BLaER1 (cell line): Measurements from ENCODE around the gene ELAVL3.

ENCODE experiments used
- H3K27ac ChIP-seq: shearing (Covaris generic); formaldehyde crosslinking; 2 replicates; pipeline ENCODE4 v1.8.1; 2022
- H3K27me3 ChIP-seq: shearing (Covaris generic); formaldehyde crosslinking; 2 replicates; pipeline ENCODE4 v1.8.1; 2022
- H3K36me3 ChIP-seq: shearing (Covaris generic); formaldehyde crosslinking; 2 replicates; pipeline ENCODE4 v1.8.1; 2022
- H3K4me1 ChIP-seq: shearing (Covaris generic); formaldehyde crosslinking; 2 replicates; pipeline ENCODE4 v1.8.1; 2022
- H3K4me2 ChIP-seq: shearing (Covaris generic); formaldehyde crosslinking; 2 replicates; pipeline ENCODE4 v1.8.1; 2022
- H3K4me3 ChIP-seq: shearing (Covaris generic); formaldehyde crosslinking; 2 replicates; pipeline ENCODE4 v1.8.1; 2022
- H3K9ac ChIP-seq: shearing (Covaris generic); formaldehyde crosslinking; 2 replicates; pipeline ENCODE4 v1.8.1; 2022
- H3K9me3 ChIP-seq: shearing (Covaris generic); formaldehyde crosslinking; 2 replicates; pipeline ENCODE4 v1.8.1; 2022
- H4K20me1 ChIP-seq: shearing (Covaris generic); formaldehyde crosslinking; 2 replicates; pipeline ENCODE4 v1.8.1; 2022
- Cebpa-rat ChIP-seq: shearing (Covaris generic); IDR thresholded peaks from 2 replicates; pipeline ENCODE4 v1.8.1; 2022

Gene ELAVL3

DNA sequence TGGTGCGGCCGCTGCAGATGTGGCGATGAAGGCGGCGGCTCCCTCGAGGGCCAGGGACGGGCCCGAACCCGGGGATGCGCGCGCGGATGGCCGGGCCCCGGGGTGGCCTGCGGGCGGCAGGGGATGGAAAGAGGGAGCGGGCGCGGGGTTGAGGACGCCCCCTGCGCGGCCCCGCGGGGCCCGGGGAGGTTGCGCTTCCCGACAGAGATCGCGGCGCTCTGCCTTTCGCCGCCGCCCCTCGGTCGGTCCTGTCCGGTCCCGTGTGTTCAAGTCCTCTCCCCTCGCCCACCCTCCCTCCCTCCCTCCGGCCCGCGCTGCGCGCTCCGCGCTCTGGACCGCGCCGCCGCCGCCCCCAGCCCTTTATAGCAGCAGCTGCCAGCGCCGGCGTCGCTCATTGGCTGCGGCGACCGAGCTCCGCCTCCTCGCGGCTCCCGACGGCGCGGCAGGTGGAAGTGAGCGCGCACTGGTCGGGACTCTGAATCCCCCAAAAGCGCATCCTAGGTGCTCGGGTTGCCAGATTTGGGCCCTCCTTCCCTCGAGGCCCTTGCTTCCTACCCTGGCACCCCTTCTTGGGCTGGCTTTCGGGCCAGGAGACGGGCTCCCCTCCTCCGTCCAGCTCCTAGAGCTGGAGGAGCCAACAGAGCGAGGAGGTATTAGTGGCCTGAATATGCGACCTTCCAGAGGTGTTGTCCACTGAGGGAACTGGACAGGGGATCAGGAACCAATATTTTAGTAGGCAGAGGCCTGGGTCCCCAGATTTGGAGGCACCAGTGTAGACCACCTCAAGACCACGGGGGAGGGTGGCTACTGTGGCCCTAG lies at the start of gene ELAVL3:
Gene ELAVL3 (minus strand): TSS at position 332 of the 819 bp plus-strand sequence. CDS start 438 bp downstream, outside the sequence.
- Histone ChIP-seq H3K27ac (no peak within 1 kb of the TSS), H3K36me3 (no peaks in the 10 kb centered on the region), H3K4me3 (peak within 1 kb of the TSS; percentile 67), H3K9me3 (no peaks in the 10 kb centered on the region), H4K20me1 (0 out of 2 replicates have a peak, but pooled peaks cover 12% of the 10 kb centered on the region), H3K27me3 (peaks cover 16% of the 10 kb centered on the region), H3K4me1 (peaks cover 39% of the 10 kb centered on the region), H3K4me2 (peak within 1 kb of the TSS; percentile 92), H3K9ac (no peak within 1 kb of the TSS)
- no peak for TF ChIP-seq Cebpa-rat

DNA sequence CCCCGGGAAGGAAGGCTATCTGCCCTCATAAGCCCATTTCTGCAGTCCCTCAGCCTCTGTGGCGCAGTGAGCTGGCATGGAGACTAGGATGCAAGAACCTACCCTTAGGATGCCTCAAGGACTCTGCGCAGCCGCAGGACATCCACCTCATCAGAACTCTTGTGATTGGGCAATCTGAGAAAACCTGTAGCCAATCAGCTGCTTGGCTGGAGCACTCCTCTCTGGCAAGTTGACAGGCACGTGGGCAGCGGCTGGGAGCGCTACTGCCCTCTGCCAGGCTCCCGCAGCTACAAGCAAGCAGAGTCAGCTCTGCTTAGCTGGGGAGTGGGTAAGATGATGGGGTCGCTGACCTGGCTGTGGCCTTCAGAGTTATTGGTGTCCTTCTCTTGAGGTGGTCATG lies 49.6 kb upstream of the ELAVL3 start:
- H3K4me1 ChIP-seq, result peaks cover 12% of the 10 kb centered on the region
- 0 out of 2 replicates have a peak, but pooled peaks cover 10% of the 10 kb centered on the region for H3K36me3 ChIP-seq
- no peaks in the 10 kb centered on the region for H3K27me3 ChIP-seq
- H3K27ac ChIP-seq, result no peak overlapping the region
- H4K20me1 ChIP-seq, result no peaks in the 10 kb centered on the region; the same call in 1 of the 2 replicates
- H3K4me2 ChIP-seq, result no peak overlapping the region
- TF ChIP-seq Cebpa-rat, result no peak
- no peak overlapping the region for H3K9ac ChIP-seq
- H3K9me3 ChIP-seq, result no peaks in the 10 kb centered on the region
- H3K4me3 ChIP-seq, result no peak overlapping the region

DNA sequence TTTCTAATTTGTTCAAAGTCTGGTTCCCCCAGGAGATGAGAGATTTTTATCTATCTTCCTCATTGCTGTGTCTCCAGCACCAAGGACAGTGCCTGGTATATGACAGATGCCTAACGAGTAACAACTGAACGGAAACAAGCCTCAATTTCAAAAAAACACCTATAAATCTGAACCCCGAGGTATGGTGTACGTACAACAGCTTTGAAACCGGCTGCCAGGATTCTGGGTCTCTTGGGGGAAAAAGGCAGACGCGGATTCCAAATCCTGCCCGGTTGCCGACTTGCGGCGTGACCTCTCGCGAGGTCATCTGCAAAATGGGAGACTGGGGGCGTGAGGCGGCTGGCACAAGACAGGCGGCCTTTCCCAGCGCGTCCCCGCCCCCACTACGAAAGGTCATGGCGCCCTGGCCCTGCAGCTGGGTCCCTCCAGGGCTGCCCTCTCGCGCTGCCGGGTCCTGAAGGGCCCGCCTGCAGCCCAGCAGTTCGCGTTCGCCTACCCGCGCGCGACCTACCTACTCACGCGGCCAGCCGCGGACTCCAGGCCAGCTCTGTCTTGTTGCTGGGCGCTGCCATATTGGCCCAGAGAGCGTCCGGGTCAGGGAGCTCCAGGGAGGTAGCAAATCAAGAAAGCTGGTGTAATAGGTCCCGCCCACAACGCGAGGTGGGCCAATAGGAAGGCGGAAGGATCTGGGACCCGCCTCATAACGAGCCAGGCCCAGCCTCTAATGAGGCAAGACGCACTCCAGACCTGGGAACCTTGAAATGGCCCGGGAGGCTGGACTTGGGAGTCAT lies 47.9 kb upstream of the ELAVL3 start, which contains the start of gene ECSIT:
Gene ECSIT (minus strand): TSS at position 584 of the 791 bp plus-strand sequence. CDS start 9,964 bp downstream, outside the sequence.
- Histone ChIP-seq H3K9me3 (no peaks in the 10 kb centered on the region), H4K20me1 (no peaks in the 10 kb centered on the region; the same call in 1 of the 2 replicates), H3K36me3 (peaks cover 26% of the 10 kb centered on the region), H3K4me3 (peak within 1 kb of the TSS; percentile 81), H3K27ac (peak within 1 kb of the TSS; percentile 90), H3K27me3 (no peaks in the 10 kb centered on the region), H3K9ac (peak within 1 kb of the TSS; percentile 83), H3K4me1 (peaks cover 12% of the 10 kb centered on the region), H3K4me2 (peak within 1 kb of the TSS; percentile 90)
- no peak for TF ChIP-seq Cebpa-rat

DNA sequence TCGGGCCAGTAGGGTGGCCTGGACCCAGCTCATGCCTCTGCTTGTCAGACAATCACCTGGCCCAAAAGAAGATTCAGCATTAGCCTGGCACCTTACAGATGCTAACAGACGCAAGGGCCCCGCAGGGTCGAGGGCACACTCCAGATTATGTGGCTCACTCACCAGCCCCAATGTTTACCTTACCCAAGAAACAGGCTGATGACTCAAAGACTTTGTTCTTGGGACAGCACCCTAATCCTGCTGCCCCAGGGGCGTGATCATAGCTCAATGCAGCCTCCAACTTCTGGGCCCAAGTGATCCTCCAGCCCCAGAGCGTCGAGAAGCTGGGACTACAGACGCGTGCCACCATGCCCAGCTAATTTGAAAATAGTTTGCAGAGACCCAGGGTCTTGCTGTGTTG lies 38.3 kb upstream of the ELAVL3 start:
- Histone ChIP-seq H3K9me3 (no peaks in the 10 kb centered on the region), H3K27ac (no peak overlapping the region), H3K4me2 (no peak overlapping the region), H3K4me1 (no peaks in the 10 kb centered on the region), H3K4me3 (no peak overlapping the region), H3K27me3 (no peaks in the 10 kb centered on the region), H3K9ac (no peak overlapping the region), H3K36me3 (peaks cover 82% of the 10 kb centered on the region), H4K20me1 (peaks cover 34% of the 10 kb centered on the region; the same call in 1 of the 2 replicates)
- no peak for TF ChIP-seq Cebpa-rat

DNA sequence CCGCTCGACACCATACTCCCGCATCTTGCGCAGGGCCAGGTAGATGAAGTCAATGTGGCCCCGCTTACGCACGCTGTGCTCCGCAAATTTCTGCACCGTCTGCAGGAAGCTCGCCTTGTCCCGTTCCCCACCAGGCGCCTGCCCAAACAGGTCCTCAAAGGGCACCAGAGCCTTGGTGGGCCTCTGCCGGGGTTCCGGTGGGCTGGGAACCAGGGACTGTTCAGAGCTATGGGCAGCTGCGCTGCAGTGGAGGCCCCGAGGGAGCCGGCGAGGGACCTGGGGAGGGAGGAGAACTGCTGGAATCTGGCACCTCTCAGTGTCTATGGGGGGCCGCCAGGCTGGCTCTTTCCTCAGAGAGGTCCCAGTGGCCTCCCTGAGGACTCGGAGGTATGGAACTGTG lies 33.1 kb upstream of the ELAVL3 start:
- Histone ChIP-seq H3K9me3 (no peaks in the 10 kb centered on the region), H3K4me1 (no peaks in the 10 kb centered on the region), H3K4me3 (no peak overlapping the region), H3K4me2 (no peak overlapping the region), H3K36me3 (peaks cover 80% of the 10 kb centered on the region), H4K20me1 (peaks cover 11% of the 10 kb centered on the region; the same call in 1 of the 2 replicates), H3K9ac (no peak overlapping the region), H3K27ac (no peak overlapping the region), H3K27me3 (no peaks in the 10 kb centered on the region)
- no peak for TF ChIP-seq Cebpa-rat

DNA sequence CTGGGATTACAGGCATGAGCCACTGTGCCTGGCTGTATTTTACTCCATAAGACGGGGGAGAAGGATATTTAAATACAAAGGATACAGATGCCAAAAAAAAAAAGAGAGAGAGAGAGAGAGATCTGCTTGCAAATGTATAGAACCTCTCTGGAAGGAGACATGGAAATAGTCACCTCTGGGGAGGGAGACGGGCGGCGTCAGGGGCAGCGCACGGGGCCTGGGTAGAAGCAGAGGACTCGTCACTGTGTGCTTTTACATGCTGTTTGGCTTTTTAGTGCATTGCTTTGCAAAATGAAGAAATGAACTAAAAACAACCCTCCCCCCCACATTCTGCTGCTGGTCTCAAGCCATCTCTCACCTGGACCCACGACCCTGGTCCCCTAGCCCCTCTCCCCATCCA lies 29.6 kb upstream of the ELAVL3 start:
- Histone ChIP-seq H4K20me1 (no peaks in the 10 kb centered on the region), H3K27me3 (no peaks in the 10 kb centered on the region), H3K4me1 (peaks cover 15% of the 10 kb centered on the region), H3K4me3 (no peak overlapping the region), H3K4me2 (no peak overlapping the region), H3K27ac (no peak overlapping the region), H3K9ac (no peak overlapping the region), H3K36me3 (peaks cover 61% of the 10 kb centered on the region), H3K9me3 (no peaks in the 10 kb centered on the region)
- no peak for TF ChIP-seq Cebpa-rat

DNA sequence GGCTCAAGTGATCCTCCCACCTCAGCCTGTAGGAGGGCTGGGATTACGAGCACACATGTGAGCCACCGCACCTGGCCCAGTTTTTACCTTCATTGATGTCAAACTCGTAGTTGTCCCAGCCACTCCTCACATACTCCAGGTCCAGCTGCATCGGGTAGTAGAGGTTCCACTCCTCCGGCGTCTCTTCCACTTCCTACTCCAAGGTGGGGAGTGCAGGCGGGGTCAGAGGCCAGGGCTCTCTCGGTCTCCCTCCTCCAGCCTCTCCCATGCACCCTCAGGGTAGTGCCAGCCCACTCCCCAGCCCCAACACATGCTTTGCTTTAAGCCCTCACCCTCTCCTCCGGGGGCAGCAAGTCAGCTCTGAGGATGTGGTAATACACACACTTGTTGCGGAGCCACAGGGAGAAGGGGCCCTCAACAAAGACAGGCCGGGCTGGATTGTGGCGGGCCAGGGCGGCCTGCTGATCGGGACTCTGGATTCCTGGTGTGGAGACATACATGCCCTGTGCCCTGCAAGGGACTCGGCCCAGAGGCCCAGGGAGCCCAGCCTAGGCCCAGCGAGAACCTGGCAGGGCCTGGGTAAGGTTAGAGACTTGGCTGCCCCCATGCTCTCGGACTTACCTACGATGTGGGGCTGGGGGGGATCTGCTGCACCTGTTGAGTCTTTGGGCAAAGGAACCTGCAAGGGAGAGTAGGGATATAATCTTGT lies 26.7 kb upstream of the ELAVL3 start:
- Histone ChIP-seq H3K27me3 (no peaks in the 10 kb centered on the region), H3K36me3 (peaks cover 38% of the 10 kb centered on the region), H3K9ac (no peak overlapping the region), H3K4me2 (no peak overlapping the region), H3K9me3 (no peaks in the 10 kb centered on the region), H3K4me1 (peaks cover 24% of the 10 kb centered on the region), H3K4me3 (no peak overlapping the region), H3K27ac (no peak overlapping the region), H4K20me1 (no peaks in the 10 kb centered on the region; the same call in 1 of the 2 replicates)
- no peak for TF ChIP-seq Cebpa-rat

DNA sequence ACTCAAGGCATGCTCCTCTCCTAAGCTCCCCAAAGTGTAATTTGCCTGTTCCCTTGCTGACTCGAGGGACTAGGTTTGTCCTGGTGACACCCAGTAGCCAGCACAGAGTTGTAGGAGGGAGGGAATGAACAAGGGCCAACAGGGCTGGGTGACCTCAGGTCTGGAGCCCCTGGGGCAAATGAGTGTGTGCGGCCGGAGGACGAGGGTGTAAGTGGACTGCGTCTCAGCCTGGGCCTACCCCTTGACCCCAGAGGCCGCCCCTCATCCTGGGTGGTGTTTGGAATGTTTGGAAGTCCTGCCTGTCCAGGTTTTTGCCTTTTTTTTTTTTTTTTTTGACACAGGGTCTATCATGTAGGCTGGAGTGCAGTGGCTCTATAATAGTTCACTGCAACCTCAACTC lies 26.1 kb upstream of the ELAVL3 start:
- peaks cover 33% of the 10 kb centered on the region for H3K36me3 ChIP-seq
- H3K4me1 ChIP-seq, result peaks cover 24% of the 10 kb centered on the region
- no peak overlapping the region for H3K27ac ChIP-seq
- no peaks in the 10 kb centered on the region; the same call in 1 of the 2 replicates for H4K20me1 ChIP-seq
- no peaks in the 10 kb centered on the region for H3K9me3 ChIP-seq
- no peak for TF ChIP-seq Cebpa-rat
- no peaks in the 10 kb centered on the region for H3K27me3 ChIP-seq
- peak overlapping the region; percentile 85 for H3K4me2 ChIP-seq
- no peak overlapping the region for H3K4me3 ChIP-seq
- no peak overlapping the region for H3K9ac ChIP-seq

DNA sequence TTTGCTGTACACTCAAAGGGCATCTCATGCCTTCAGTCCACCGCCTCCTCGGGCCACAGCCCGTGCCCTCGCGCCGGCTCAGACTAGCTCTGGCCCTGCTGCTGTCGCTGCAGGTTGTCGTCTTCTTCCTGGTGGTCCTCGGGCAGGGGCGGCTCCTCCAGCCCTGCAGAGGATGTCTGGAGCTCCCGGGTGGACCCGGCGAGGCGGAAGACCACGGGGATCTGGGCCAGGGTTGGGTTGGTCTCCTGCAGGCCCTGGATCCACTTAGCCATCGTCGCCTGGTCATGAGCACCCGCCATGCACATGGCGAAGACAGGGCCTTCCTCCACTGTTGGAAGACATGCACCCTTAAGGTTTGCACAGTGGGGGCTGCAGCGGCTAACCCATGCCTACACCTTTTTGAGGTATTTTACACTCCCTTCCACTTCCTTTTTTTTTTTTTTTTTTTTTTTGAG lies 25.3 kb upstream of the ELAVL3 start:
- H3K4me1 ChIP-seq, result peaks cover 24% of the 10 kb centered on the region
- no peak for TF ChIP-seq Cebpa-rat
- no peaks in the 10 kb centered on the region for H3K9me3 ChIP-seq
- H3K9ac ChIP-seq, result peak overlapping the region; percentile 90
- H4K20me1 ChIP-seq, result no peaks in the 10 kb centered on the region; the same call in 1 of the 2 replicates
- peak overlapping the region; percentile 91 for H3K27ac ChIP-seq
- H3K4me2 ChIP-seq, result peak overlapping the region; percentile 85
- peak overlapping the region; percentile 92 for H3K4me3 ChIP-seq
- H3K27me3 ChIP-seq, result no peaks in the 10 kb centered on the region
- H3K36me3 ChIP-seq, result peaks cover 33% of the 10 kb centered on the region
